GM10248 (cell line): Measurements from ENCODE around the gene RHOF.

Experiments used
- CTCF ChIA-PET: fragments of 300-600 bp; sonication (Branson Sonifier 250); formaldehyde crosslinking; extraction: SDS; loops from one replicate; lab custom pipeline; 2021; ENCODE audit warnings: antibody characterized with exemption; lab: Yijun Ruan, JAX
- POLR2A ChIA-PET: fragments of 350-650 bp; sonication (Branson Sonifier 250); formaldehyde crosslinking; extraction: SDS; loops from one replicate; lab custom pipeline; 2020; ENCODE audit warnings: antibody characterized with exemption; lab: Yijun Ruan, JAX
- DNase-seq: peaks from one replicate; pipeline ENCODE4 v3.0.0; 2012; ENCODE audit errors: extremely low spot score
- TF ChIP-seq, protein P1 (sequence below): IDR thresholded peaks from 2 replicates; pipeline ENCODE4 v1.5.1; 2012; ENCODE audit warnings: mild to moderate bottlenecking, low read depth; ENCODE audit errors: extremely low read depth, missing control alignments, control extremely low read depth

The RHOF gene

DNA sequence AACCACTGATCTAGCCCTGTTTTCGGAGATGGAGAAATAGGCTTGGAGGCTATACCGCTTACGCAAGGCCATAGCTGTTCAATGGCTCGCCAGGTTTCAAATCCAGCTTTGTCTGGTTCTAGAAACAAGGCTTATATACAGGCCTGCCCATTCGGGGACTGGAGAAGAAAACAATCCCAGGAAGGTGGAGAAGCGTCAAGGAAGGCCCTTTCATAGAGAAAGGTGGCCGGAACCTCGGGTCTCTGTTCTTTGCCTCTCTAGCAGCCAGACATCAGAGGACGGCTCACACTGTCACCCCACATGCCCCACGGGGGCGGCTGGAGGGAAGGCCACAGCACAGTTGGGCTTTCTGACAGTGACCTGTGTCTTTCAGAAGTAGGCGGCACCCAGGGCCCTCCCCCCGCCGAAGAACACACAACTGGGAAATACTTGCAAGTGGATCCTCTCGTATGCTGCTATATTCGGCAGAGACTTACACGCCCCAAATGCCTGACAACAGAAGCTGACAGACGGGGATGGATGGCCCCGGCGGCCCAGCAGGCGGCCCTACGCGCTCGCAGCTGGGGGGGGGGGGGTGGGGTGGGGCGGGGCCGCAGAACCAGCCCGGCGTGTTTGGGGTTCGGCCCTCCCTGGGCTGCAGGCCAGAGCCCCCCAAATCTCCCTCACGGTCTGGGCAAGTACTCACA is 5.8 kb upstream of the RHOF start:
- TF ChIP-seq, protein P1, sequence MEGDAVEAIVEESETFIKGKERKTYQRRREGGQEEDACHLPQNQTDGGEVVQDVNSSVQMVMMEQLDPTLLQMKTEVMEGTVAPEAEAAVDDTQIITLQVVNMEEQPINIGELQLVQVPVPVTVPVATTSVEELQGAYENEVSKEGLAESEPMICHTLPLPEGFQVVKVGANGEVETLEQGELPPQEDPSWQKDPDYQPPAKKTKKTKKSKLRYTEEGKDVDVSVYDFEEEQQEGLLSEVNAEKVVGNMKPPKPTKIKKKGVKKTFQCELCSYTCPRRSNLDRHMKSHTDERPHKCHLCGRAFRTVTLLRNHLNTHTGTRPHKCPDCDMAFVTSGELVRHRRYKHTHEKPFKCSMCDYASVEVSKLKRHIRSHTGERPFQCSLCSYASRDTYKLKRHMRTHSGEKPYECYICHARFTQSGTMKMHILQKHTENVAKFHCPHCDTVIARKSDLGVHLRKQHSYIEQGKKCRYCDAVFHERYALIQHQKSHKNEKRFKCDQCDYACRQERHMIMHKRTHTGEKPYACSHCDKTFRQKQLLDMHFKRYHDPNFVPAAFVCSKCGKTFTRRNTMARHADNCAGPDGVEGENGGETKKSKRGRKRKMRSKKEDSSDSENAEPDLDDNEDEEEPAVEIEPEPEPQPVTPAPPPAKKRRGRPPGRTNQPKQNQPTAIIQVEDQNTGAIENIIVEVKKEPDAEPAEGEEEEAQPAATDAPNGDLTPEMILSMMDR = no peak
- ChIA-PET CTCF (interaction anchor here (1.0 to 14.7 kb wide), 4 partner anchors 9 to 91 kb away, joined by 3 to 565 read pairs (median 318); partner anchors contain the start of genes PSMD9 and SETD1B), POLR2A (interaction anchor here (0.6 to 2.3 kb wide), 4 partner anchors 10 to 219 kb away, joined by 3 to 10 read pairs (median 5); no protein-coding TSS in a partner anchor)
- peak; percentile 57 for DNase-seq

- TF ChIP-seq, protein P1 = no peak
- CTCF ChIA-PET = interaction anchor here (1.0 to 14.7 kb wide), 4 partner anchors 9 to 92 kb away, joined by 3 to 565 read pairs (median 318); partner anchors contain the start of genes PSMD9 and SETD1B
- POLR2A ChIA-PET = interaction anchor here (0.6 to 2.5 kb wide), 5 partner anchors 11 to 26 kb away, joined by 3 to 13 read pairs (median 4); no protein-coding TSS in a partner anchor
- no peak for DNase-seq
Measured at GRCh38 chr12:121798787-121799155, 5.3 kb upstream of the RHOF start.

GRCh38 chr12:121797937-121798786 is 4.7 kb upstream of the RHOF start:
- no peak for DNase-seq
- TF ChIP-seq, protein P1 = no peak
- POLR2A ChIA-PET = interaction anchor here (0.6 to 2.5 kb wide), 5 partner anchors 10 to 27 kb away, joined by 3 to 13 read pairs (median 4); no protein-coding TSS in a partner anchor
- CTCF ChIA-PET = interaction anchor here (1.0 to 14.7 kb wide), 4 partner anchors 10 to 92 kb away, joined by 3 to 565 read pairs (median 318); partner anchors contain the start of genes PSMD9 and SETD1B

DNA sequence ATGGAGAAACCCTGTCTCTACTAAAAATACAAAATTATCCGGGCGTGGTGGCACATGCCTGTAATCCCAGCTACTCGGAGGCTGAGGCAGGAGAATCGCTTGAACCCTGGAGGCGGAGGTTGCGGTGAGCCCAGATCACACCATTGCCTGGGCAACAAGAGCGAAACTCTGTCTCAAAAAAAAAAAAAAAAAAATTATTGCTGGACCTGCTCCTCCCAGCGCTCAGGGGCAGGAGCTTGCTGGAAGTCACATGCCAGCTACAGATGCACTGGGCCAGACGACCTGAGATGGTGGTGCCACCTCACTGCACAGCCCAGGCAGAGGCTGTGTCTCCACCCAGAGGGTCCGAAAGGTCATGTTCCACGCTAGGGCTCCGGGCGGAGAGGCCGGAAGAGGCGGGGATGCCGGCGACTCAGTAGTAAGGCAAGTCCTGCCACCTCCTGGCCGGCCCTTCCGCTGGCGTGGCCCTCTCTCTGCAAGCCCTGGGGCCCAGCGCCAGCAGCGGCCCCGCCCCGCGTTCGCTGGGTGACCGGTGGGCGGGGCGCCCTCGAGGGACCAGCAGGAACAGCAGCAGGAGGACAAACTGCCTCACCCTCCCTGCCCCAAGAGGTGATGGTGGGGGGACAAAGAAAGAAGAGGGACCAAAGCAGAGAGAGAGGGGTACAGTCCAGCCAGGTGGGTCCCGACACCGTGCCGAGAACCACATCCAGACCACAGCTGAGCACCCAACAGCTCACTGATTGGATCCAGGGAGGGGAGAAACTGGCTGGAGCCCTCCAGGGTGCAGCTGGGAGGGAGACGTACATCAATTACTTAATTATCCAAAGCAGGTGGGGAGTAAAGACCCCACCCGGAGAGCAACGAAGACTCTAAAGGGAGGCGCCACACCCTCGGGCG is 3.6 kb upstream of the RHOF start:
- POLR2A ChIA-PET = interaction anchor here (0.6 to 3.8 kb wide), 3 partner anchors 14 to 238 kb away, joined by 4 to 22 read pairs (median 13); no protein-coding TSS in a partner anchor
- CTCF ChIA-PET = interaction anchor here (1.0 to 14.7 kb wide), 8 partner anchors 11 to 245 kb away, joined by 3 to 565 read pairs (median 56); partner anchors contain the start of genes PSMD9, SETD1B and TMEM120B
- DNase-seq = no peak
- TF ChIP-seq, protein P1 = no peak

DNA sequence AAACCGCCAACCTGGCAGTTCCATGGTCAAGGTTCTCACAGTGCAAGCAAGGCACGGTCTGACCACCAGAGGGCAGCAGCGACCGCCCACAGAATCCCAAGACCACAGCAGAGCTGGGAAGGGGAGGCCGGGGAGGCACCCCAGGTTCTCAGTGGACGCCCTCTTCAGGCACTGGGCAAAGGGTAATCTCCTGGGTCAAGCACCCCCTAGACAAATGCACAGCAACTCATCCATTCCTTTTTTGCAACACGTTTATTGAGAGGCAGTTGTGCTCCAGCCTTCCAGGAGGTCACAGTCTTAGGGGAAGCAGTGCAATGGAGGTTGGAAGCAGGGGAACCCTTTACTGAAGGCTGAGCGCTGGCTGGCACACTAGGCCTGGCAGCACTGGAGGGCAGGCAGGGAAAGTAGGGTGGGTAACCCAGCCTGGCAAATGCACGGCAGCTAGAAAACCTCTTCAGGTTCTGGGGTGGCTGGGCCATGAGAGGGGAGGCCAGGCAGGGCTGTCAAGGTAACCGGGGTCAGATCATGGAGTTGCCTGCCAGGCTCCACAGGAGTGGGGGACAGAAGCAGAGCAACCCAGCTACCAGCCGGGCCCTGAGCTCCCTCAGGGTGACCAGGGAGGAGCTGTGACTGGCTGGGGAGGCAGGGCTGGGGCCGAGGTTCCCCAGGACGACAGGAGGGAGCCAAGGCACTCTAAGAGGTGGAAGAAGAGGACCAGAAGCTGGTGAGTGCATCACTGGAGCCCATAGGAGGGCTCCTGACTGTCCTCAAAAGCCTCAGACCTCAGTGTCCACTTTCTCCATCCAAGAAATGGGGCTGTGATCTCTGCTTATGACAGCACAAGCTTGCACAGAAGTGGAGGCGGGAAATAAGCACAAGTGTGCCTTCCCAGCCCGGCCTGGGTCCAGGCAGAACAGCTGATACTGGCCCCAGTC is 1.8 kb upstream of the RHOF start:
- peak; percentile 77 for DNase-seq

More for the DNA sequence above, 1.8 kb upstream of the RHOF start:
- TF ChIP-seq, protein P1 = peak; percentile 98
- ChIA-PET POLR2A (interaction anchor here (0.5 to 3.8 kb wide), 6 partner anchors 13 to 1223 kb away, joined by 3 to 22 read pairs (median 4); partner anchors contain the start of gene PSMD9), CTCF (interaction anchor here (0.9 to 14.7 kb wide), 58 partner anchors 13 to 445 kb away, joined by 3 to 565 read pairs (median 6); partner anchors contain the start of genes CFAP251, HPD, MORN3 and PSMD9)
